ENCODE data around the gene CCDC88B. TPM values are rescaled to one million over a fixed set of nuclear protein-coding genes. Genes with fewer than 3 reads are reported as not detected.
A peak's percentile ranks its signal among the peaks of the same experiment; 100 is the strongest.

Gene CCDC88B
- total RNA-seq, 4 donors from 2014 or later: 7.4 to 14.9 (median 13.7) TPM

GRCh38 chr11:64348383-64349024, 8.5 kb downstream of the CCDC88B start:
- no peak overlapping the region for H3K4me3 ChIP-seq
- peaks cover 15 to 34% (median 21%) of the 10 kb centered on the region in 3 donors for H3K4me1 ChIP-seq
- intact Hi-C loops (cut with DNase I): no loop called here
- TF ChIP-seq CTCF (IDR thresholded peaks at IDR 0.05): no peak
- DNase-seq: no peak
- peak overlapping the region; percentile 72 to 87 (median 79) for H3K27ac ChIP-seq
- 76 to 92% methylated on average over 5 to 9 of the region's 14 CpGs for WGBS, 2 donors
- H3K27me3 ChIP-seq: no peaks in the 10 kb centered on the region
- H3K9me3 ChIP-seq: no peaks in the 10 kb centered on the region
- no peaks in the 10 kb centered on the region for H3K36me3 ChIP-seq

- WGBS, 2 donors: 59 to 80% methylated on average over 3 to 5 of the region's 7 CpGs
- Histone ChIP-seq H3K9me3 (no peaks in the 10 kb centered on the region), H3K36me3 (no peaks in the 10 kb centered on the region), H3K4me3 (no peak overlapping the region), H3K27me3 (no peaks in the 10 kb centered on the region), H3K27ac (peak overlapping the region in 3 of 4 donors; percentile 74 to 87 (median 84)), H3K4me1 (peaks cover 15 to 30% (median 21%) of the 10 kb centered on the region in 3 donors)
- no peak for TF ChIP-seq POLR2A (IDR thresholded peaks at IDR 0.05)
- TF ChIP-seq CTCF (IDR thresholded peaks at IDR 0.05): no peak
- intact Hi-C loops (cut with DNase I): no loop called here
- DNase-seq: no peak
Observed at GRCh38 chr11:64349025-64349387, 9.0 kb downstream of the CCDC88B start.

- no peaks in the 10 kb centered on the region for H3K9me3 ChIP-seq
- 82 to 90% methylated on average over 11 of the region's 11 CpGs for WGBS, 2 donors
- no peak for DNase-seq
- TF ChIP-seq POLR2A (IDR thresholded peaks at IDR 0.05) (no peak), CTCF (IDR thresholded peaks at IDR 0.05) (no peak)
- peaks cover 15 to 30% (median 21%) of the 10 kb centered on the region in 3 donors for H3K4me1 ChIP-seq
- intact Hi-C loops (cut with DNase I): no loop called here
- H3K27me3 ChIP-seq: no peaks in the 10 kb centered on the region
- H3K4me3 ChIP-seq: no peak overlapping the region
- H3K27ac ChIP-seq: peak overlapping the region in 1 of 4 donors; percentile 84
- H3K36me3 ChIP-seq: no peaks in the 10 kb centered on the region
Observed at GRCh38 chr11:64349404-64349803, 9.4 kb downstream of the CCDC88B start.

GRCh38 chr11:64351136-64351631, 11.2 kb downstream of the CCDC88B start:
- 85 to 90% methylated on average over 10 to 14 of the region's 18 CpGs for WGBS, 2 donors
- no peak for DNase-seq
- Histone ChIP-seq H3K9me3 (no peaks in the 10 kb centered on the region), H3K36me3 (no peaks in the 10 kb centered on the region), H3K4me3 (no peak overlapping the region), H3K27ac (no peak overlapping the region), H3K4me1 (peaks cover 15 to 42% (median 29%) of the 10 kb centered on the region in 3 donors), H3K27me3 (no peaks in the 10 kb centered on the region)
- no peak for TF ChIP-seq CTCF (IDR thresholded peaks at IDR 0.05)
- TF ChIP-seq POLR2A (IDR thresholded peaks at IDR 0.05): no peak
- intact Hi-C loops (cut with DNase I): no loop called here

GRCh38 chr11:64352099-64352994, 12.3 kb downstream of the CCDC88B start:
- Histone ChIP-seq H3K4me1 (peaks cover 15 to 36% (median 25%) of the 10 kb centered on the region in 3 donors), H3K36me3 (no peaks in the 10 kb centered on the region), H3K27ac (no peak overlapping the region), H3K9me3 (no peaks in the 10 kb centered on the region), H3K4me3 (no peak overlapping the region), H3K27me3 (no peaks in the 10 kb centered on the region)
- intact Hi-C loops (cut with DNase I): no loop called here
- DNase-seq: no peak
- WGBS, 2 donors: 98% methylated on average over 7 of the region's 33 CpGs; no CpG with 5 or more reads in 1 of the 2 donors
- TF ChIP-seq POLR2A (IDR thresholded peaks at IDR 0.05): no peak
- no peak for TF ChIP-seq CTCF (IDR thresholded peaks at IDR 0.05)

Data from esophagus squamous epithelium (tissue), 5 donors.